ENCODE data around the gene ROBO4.

ROBO4 gene

DNA sequence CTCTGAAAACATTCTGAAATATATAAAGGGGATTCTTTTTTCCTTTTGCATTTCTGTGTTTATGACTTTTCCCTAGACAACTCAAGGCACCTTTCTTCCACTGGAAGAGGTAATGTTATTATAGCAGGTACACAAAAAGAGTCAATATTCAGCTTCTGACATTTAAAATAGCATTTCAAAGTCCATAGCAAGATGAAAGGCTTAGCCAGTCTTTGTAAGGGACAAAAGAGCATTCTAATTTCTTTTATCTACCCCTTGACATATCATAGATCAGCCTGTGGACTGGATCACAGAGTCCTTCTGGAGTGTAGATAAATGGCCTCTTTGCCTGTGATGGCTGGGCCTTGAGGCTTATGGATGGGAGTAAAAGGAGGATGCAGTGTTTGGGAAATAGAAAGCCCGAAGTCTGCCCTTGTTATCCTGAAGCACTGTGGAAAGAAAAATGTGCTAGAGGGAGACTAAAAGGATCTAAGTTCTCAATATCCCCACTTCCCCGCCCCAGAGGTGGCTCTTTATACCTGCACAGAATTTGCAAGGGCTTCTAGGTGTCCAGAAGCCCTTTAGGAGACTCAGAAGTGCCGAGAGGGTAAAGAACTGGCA, 39.8 kb upstream of the ROBO4 start:
- Histone ChIP-seq H3K79me2 (ENCODE audit: control insufficient read depth, low read length) (no peaks in the 10 kb centered on the region), H4K20me1 (ENCODE audit: control insufficient read depth, insufficient read depth, low read depth, low read length) (no peaks in the 10 kb centered on the region), H3F3A (ENCODE audit: control insufficient read depth, insufficient read depth) (no peaks in the 10 kb centered on the region), H3K27ac (ENCODE audit: low read depth, low read length) (no peak overlapping the region), H3K9me2 (replicated peaks; ENCODE audit: control insufficient read depth, low read length) (no peaks in the 10 kb centered on the region), H3K4me1 (ENCODE audit: control insufficient read depth, low read length) (no peaks in the 10 kb centered on the region), H3K9me3 (ENCODE audit: control insufficient read depth, insufficient read depth, low read length) (no peaks in the 10 kb centered on the region), H3K36me3 (ENCODE audit: control insufficient read depth, low read length) (no peaks in the 10 kb centered on the region), H3K4me2 (ENCODE audit: low read length) (no peak overlapping the region), H3K27me3 (ENCODE audit: control insufficient read depth, low read length) (peaks cover 29% of the 10 kb centered on the region), H3K4me3 (ENCODE audit: low read length) (no peak overlapping the region)
- TF ChIP-seq CTCF (IDR thresholded peaks at IDR 0.05; ENCODE audit: low read depth, low read length, poor library complexity, severe bottlenecking) (no peak), EZH2phosphoT487 (IDR thresholded peaks at IDR 0.05; ENCODE audit: borderline replicate concordance, low read length) (no peak)

GRCh38 chr11:124935548-124936514, 38.2 kb upstream of the ROBO4 start, which contains the start of gene HEPACAM:
TSS of gene HEPACAM (minus strand) at chr11:124936047. CDS start at chr11:124936006, 41 bp downstream.
- H3K9me2 ChIP-seq (replicated peaks; ENCODE audit: control insufficient read depth, low read length): no peaks in the 10 kb centered on the region
- H4K20me1 ChIP-seq (ENCODE audit: control insufficient read depth, insufficient read depth, low read depth, low read length): no peaks in the 10 kb centered on the region
- no peaks in the 10 kb centered on the region for H3K36me3 ChIP-seq (ENCODE audit: control insufficient read depth, low read length)
- no peak within 1 kb of the TSS for H3K4me2 ChIP-seq (ENCODE audit: low read length)
- H3F3A ChIP-seq (ENCODE audit: control insufficient read depth, insufficient read depth): no peaks in the 10 kb centered on the region
- H3K9me3 ChIP-seq (ENCODE audit: control insufficient read depth, insufficient read depth, low read length): no peaks in the 10 kb centered on the region
- TF ChIP-seq EZH2phosphoT487 (IDR thresholded peaks at IDR 0.05; ENCODE audit: borderline replicate concordance, low read length) (no peak), CTCF (IDR thresholded peaks at IDR 0.05; ENCODE audit: low read depth, low read length, poor library complexity, severe bottlenecking) (no peak)
- no peaks in the 10 kb centered on the region for H3K79me2 ChIP-seq (ENCODE audit: control insufficient read depth, low read length)
- H3K4me3 ChIP-seq (ENCODE audit: low read length): no peak within 1 kb of the TSS
- H3K27ac ChIP-seq (ENCODE audit: low read depth, low read length): no peak within 1 kb of the TSS
- no peaks in the 10 kb centered on the region for H3K4me1 ChIP-seq (ENCODE audit: control insufficient read depth, low read length)
- H3K27me3 ChIP-seq (ENCODE audit: control insufficient read depth, low read length): peaks cover 31% of the 10 kb centered on the region

DNA sequence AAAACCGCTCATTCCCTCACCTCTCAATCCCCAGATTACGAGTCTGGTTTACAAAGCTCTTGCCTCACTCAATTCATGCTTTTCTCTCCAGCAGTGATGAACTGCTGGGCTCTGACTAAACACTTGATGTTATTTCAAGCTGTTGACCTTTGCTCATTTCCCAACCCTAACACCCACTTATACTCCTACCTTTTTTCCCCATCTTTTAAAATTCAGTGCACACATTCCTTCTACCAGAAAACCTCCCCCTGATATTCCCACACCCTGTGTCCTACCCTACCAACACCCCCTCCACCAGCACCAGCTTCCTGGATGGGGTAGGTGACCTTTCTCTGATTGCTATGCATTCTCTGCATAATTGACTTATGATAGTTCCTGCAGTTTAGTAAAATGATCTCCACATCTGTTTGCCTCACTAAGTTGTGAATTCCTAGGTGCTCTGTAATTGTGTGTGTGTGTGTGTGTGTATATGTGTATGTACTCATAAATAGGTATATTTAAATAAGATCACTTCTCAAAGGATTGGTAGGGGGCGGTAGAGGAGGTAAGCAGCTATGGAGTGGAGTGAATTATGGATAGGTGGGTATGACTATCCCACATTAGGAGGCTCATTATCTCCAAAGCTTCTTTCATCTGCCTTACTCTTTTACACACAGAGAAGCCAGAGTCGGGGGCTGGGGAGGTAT, 37.3 kb upstream of the ROBO4 start:
- H3K9me3 ChIP-seq (ENCODE audit: control insufficient read depth, insufficient read depth, low read length): no peaks in the 10 kb centered on the region
- no peak overlapping the region for H3K4me3 ChIP-seq (ENCODE audit: low read length)
- H3K9me2 ChIP-seq (replicated peaks; ENCODE audit: control insufficient read depth, low read length): no peaks in the 10 kb centered on the region
- no peaks in the 10 kb centered on the region for H3K79me2 ChIP-seq (ENCODE audit: control insufficient read depth, low read length)
- TF ChIP-seq EZH2phosphoT487 (IDR thresholded peaks at IDR 0.05; ENCODE audit: borderline replicate concordance, low read length) (no peak), CTCF (IDR thresholded peaks at IDR 0.05; ENCODE audit: low read depth, low read length, poor library complexity, severe bottlenecking) (no peak)
- H3K36me3 ChIP-seq (ENCODE audit: control insufficient read depth, low read length): no peaks in the 10 kb centered on the region
- no peak overlapping the region for H3K27ac ChIP-seq (ENCODE audit: low read depth, low read length)
- no peaks in the 10 kb centered on the region for H4K20me1 ChIP-seq (ENCODE audit: control insufficient read depth, insufficient read depth, low read depth, low read length)
- no peaks in the 10 kb centered on the region for H3K4me1 ChIP-seq (ENCODE audit: control insufficient read depth, low read length)
- H3K4me2 ChIP-seq (ENCODE audit: low read length): no peak overlapping the region
- no peaks in the 10 kb centered on the region for H3F3A ChIP-seq (ENCODE audit: control insufficient read depth, insufficient read depth)
- peaks cover 28% of the 10 kb centered on the region for H3K27me3 ChIP-seq (ENCODE audit: control insufficient read depth, low read length)
